Endothelial cell of umbilical vein (primary cell): Measurements from ENCODE around the gene TLCD5. TPM values are rescaled to one million over a fixed set of nuclear protein-coding genes. Genes with fewer than 3 reads are reported as not detected.

Experiments used
- BruUV-seq: library from RNA; stranded (reverse); fragments of 400-500 nt; replicated peaks from 2 replicates; lab custom pipeline; 2021; lab: Mats Ljungman, UMichigan
- CTCF ChIA-PET: fragments of 300-600, 350-600 bp; sonication (Branson Sonifier 250); formaldehyde crosslinking; loops from one replicate; lab custom pipeline; 2021; ENCODE audit warnings: antibody characterized with exemption, inconsistent platforms; lab: Charles Lee
- POLR2A ChIA-PET: fragments of 300-600, 350-600 bp; sonication (Branson Sonifier 250); formaldehyde crosslinking; loops from one replicate; lab custom pipeline; 2021; ENCODE audit warnings: antibody characterized with exemption, inconsistent platforms; lab: Charles Lee
- DNase-seq: peaks from one replicate; pipeline ENCODE4 v3.0.0-alpha.2; 2011; ENCODE audit warnings: low read depth, low spot score
- FAIRE-seq: peaks from 2 replicates; lab custom pipeline; 2011; peaks lifted over from hg19 to GRCh38; lab: Jason Lieb, UNC
- H2AFZ ChIP-seq: 2 replicates; pipeline ENCODE4 v1.6.0; 2012; ENCODE audit warnings: low read depth, low read length, control low read depth, inconsistent platforms
- H3K27ac ChIP-seq: 2 replicates; pipeline ENCODE4 v1.5.1; 2011; ENCODE audit warnings: low read depth, mild to moderate bottlenecking, control low read depth, low read length, moderate library complexity; ENCODE audit not compliant: insufficient read depth
- H3K27me3 ChIP-seq, 2 experiments: 2 replicates each; pipeline versions ENCODE4 v1.6.0 to v1.6.1; 2011; ENCODE audit warnings: low read length in 2 of 2, mixed read lengths in 1 of 2; ENCODE audit not compliant: control insufficient read depth in 2 of 2, insufficient read depth in 2 of 2
- H3K36me3 ChIP-seq, 2 experiments: 2 replicates in 1 of 2; 3 replicates in 1 of 2; pipeline ENCODE4 v1.5.1; 2011; ENCODE audit warnings: low read length in 2 of 2, mild to moderate bottlenecking in 1 of 2, moderate library complexity in 1 of 2; ENCODE audit not compliant: control insufficient read depth in 2 of 2, insufficient read depth in 2 of 2; ENCODE audit errors: extremely low read depth in 1 of 2
- H3K4me1 ChIP-seq: 3 replicates; pipeline ENCODE4 v1.5.1; 2011; ENCODE audit warnings: mild to moderate bottlenecking, low read length; ENCODE audit not compliant: control insufficient read depth, insufficient read depth; ENCODE audit errors: extremely low read depth
- H3K4me2 ChIP-seq: 2 replicates; pipeline ENCODE4 v1.6.1; 2011; ENCODE audit warnings: low read length, control low read depth, mixed read lengths; ENCODE audit not compliant: insufficient read depth
- H3K4me3 ChIP-seq, 3 experiments: fragments of 200-600 bp in 1 of 3; sonication (generic), shearing (Covaris generic) in 1 of 3; replicated peaks in 1 of 3; 2 replicates each; pipeline ENCODE4 v1.5.1; 2011 to 2016; ENCODE audit warnings: control low read depth in 3 of 3, low read length in 3 of 3, mild to moderate bottlenecking in 2 of 3, inconsistent platforms in 1 of 3, low read depth in 1 of 3, moderate library complexity in 1 of 3; ENCODE audit not compliant: insufficient read depth in 1 of 3
- H3K79me2 ChIP-seq: 2 replicates; pipeline ENCODE4 v1.6.0; 2012; ENCODE audit warnings: low read length, inconsistent platforms; ENCODE audit not compliant: control insufficient read depth, insufficient read depth
- H3K9ac ChIP-seq: replicated peaks from 2 replicates; pipeline ENCODE3; 2011; ENCODE audit warnings: low read length, control low read depth; ENCODE audit not compliant: insufficient read depth; ENCODE audit errors: extremely low read depth
- H3K9me1 ChIP-seq: replicated peaks from 3 replicates; pipeline ENCODE4 v1.6.0; 2011; ENCODE audit warnings: mild to moderate bottlenecking, low read length; ENCODE audit not compliant: control insufficient read depth, insufficient read depth; ENCODE audit errors: extremely low read depth
- H3K9me3 ChIP-seq: replicated peaks from 2 replicates; pipeline ENCODE4 v1.5.1; 2012; ENCODE audit warnings: low read length, inconsistent platforms; ENCODE audit not compliant: control insufficient read depth, insufficient read depth
- H4K20me1 ChIP-seq: replicated peaks from 2 replicates; pipeline ENCODE3; 2011; ENCODE audit warnings: mild to moderate bottlenecking, low read length; ENCODE audit not compliant: control insufficient read depth, insufficient read depth; ENCODE audit errors: extremely low read depth
- EZH2 ChIP-seq: IDR thresholded peaks from 2 replicates; pipeline ENCODE4 v1.6.1; 2012; ENCODE audit warnings: borderline replicate concordance, low read depth, mild to moderate bottlenecking, moderate library complexity, low read length, inconsistent platforms; ENCODE audit not compliant: severe bottlenecking
- FOS ChIP-seq: IDR thresholded peaks from 2 replicates; pipeline ENCODE4 v1.6.1; 2011; ENCODE audit warnings: mild to moderate bottlenecking, low read length, moderate library complexity, borderline replicate concordance; ENCODE audit not compliant: insufficient read depth
- GATA2 ChIP-seq: IDR thresholded peaks from 2 replicates; pipeline ENCODE4 v1.7.0; 2011; ENCODE audit warnings: low read depth, mild to moderate bottlenecking, moderate library complexity, mixed read lengths, low read length; ENCODE audit not compliant: insufficient read length, insufficient read depth
- JUN ChIP-seq: IDR thresholded peaks from 2 replicates; pipeline ENCODE4 v1.6.1; 2011; ENCODE audit warnings: borderline replicate concordance, low read depth; ENCODE audit not compliant: insufficient read length, insufficient read depth
- MYC ChIP-seq: IDR thresholded peaks from one replicate; pipeline ENCODE4 v1.6.1; 2011; ENCODE audit warnings: mild to moderate bottlenecking, low read depth, low read length
- POLR2A ChIP-seq: IDR thresholded peaks from 2 replicates; pipeline ENCODE4 v1.6.1; 2012; ENCODE audit warnings: low read depth, mild to moderate bottlenecking, control low read depth, low read length
- POLR2AphosphoS5 ChIP-seq: IDR thresholded peaks from 2 replicates; pipeline ENCODE4 v1.6.1; 2012; ENCODE audit warnings: low read depth, mild to moderate bottlenecking, control low read depth, low read length, moderate library complexity; ENCODE audit not compliant: insufficient read depth
- dilution Hi-C: fragments of 300-500 bp; cut with MboI; formaldehyde crosslinking; loops from one replicate; pipeline ENCODE4 v1.15.0; 2019; ENCODE audit warnings: low sequenced_read_pairs; ENCODE audit not compliant: extremely low pct_ligation_motif_present
- intact Hi-C: fragments of 100-400 bp; cut with micrococcal nuclease; formaldehyde crosslinking; loops from one replicate; pipeline ENCODE4 v1.10.0; 2022
- polyA plus RNA-seq, 4 experiments: library from polyadenylated mRNA; depleted of rRNA in 3 of 4; stranded (reverse) in 3 of 4; unstranded in 1 of 4; fragments of >200 nt; gene quantifications; 2 replicates each; pipeline versions ENCODE4 v1.2.1 to v1.2.3, GENCODE V29; 2011 to 2012; ENCODE audit warnings: missing spikeins in 1 of 4
- total RNA-seq: library from RNA; stranded (reverse); gene quantifications from 2 replicates; pipeline ENCODE4 v1.2.3, GENCODE V29; 2021
- TF ChIP-seq, protein P1 (sequence below), 2 donors: IDR thresholded peaks; 1 replicate in 1 of 2; 2 replicates in 1 of 2; pipeline ENCODE4 v1.5.1; 2011; ENCODE audit warnings: low read length in 2 of 2, mild to moderate bottlenecking in 2 of 2, moderate library complexity in 2 of 2, control low read depth in 1 of 2, inconsistent platforms in 1 of 2, low read depth in 1 of 2; ENCODE audit not compliant: insufficient read depth in 1 of 2; ENCODE audit errors: extremely low read depth in 1 of 2
- TF ChIP-seq, protein P2 (sequence below): IDR thresholded peaks from 2 replicates; pipeline ENCODE4 v1.6.1; 2011; ENCODE audit not compliant: insufficient read depth, insufficient read length

The TLCD5 gene
- total and polyA plus RNA-seq, 2 donors (not counting 3 experiments of a cell fraction or from before 2014, with no cell fraction given): 6.3 to 9.7 TPM

DNA sequence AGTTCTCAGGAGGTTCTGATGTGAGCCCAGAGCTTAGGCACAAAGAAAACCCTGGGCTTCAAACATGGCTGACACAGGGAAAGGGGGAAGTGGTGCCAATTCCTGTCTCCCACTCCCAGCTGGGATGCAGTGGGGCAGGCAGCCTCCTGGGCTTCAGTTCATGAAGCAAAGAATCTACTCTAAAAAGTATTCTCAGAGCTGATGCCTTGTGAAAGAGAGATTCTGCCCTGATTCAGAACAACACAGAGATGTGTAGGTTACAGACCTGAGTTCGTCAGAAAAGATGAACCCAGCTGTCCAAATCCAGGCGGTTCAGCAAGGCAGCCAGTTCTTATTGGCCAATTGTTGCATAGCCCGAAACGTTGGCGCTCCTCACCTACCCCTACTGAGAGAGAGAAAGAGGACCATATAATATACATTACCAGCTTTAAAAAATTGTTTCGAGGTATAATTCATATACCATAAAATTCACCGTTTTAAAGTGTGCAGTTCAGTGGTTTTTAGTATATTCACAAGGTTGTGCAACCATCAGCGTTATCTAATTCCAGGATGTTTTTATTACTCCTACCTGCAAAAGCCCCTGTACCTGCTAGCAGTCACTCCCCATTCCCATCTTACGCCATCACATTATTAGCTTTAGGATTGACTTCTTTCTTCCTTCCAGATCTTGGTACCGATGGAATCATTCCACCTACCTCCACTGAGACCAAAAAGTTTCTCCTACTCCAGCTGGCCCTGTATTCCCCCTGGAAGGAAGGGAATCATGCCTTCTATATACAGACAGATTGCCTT lies 7.2 kb upstream of the TLCD5 start:
- Histone ChIP-seq H3K27ac (no peak overlapping the region), H3K4me3 (no peak overlapping the region), H2AFZ (no peak overlapping the region), H3K36me3 (no peaks in the 10 kb centered on the region), H3K4me2 (no peak overlapping the region), H3K9me1 (no peaks in the 10 kb centered on the region), H3K9ac (no peak overlapping the region), H3K4me1 (no peaks in the 10 kb centered on the region), H4K20me1 (no peaks in the 10 kb centered on the region), H3K27me3 (peaks cover 21 to 24% of the 10 kb centered on the region in 2 experiments), H3K79me2 (no peaks in the 10 kb centered on the region), H3K9me3 (no peaks in the 10 kb centered on the region)
- ChIA-PET POLR2A (no interaction called here), CTCF (interaction anchor here (0.7 to 2.5 kb wide), 4 partner anchors 10 to 18 kb away, joined by 3 to 15 read pairs (median 4); no protein-coding TSS in a partner anchor)
- BruUV-seq: no TSS peak
- TF ChIP-seq, protein P1, sequence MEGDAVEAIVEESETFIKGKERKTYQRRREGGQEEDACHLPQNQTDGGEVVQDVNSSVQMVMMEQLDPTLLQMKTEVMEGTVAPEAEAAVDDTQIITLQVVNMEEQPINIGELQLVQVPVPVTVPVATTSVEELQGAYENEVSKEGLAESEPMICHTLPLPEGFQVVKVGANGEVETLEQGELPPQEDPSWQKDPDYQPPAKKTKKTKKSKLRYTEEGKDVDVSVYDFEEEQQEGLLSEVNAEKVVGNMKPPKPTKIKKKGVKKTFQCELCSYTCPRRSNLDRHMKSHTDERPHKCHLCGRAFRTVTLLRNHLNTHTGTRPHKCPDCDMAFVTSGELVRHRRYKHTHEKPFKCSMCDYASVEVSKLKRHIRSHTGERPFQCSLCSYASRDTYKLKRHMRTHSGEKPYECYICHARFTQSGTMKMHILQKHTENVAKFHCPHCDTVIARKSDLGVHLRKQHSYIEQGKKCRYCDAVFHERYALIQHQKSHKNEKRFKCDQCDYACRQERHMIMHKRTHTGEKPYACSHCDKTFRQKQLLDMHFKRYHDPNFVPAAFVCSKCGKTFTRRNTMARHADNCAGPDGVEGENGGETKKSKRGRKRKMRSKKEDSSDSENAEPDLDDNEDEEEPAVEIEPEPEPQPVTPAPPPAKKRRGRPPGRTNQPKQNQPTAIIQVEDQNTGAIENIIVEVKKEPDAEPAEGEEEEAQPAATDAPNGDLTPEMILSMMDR (IDR thresholded peaks at IDR 0.05; ENCODE audit: extremely low read depth in 1 of 2, insufficient read depth in 1 of 2, low read depth in 1 of 2, low read length in 2 of 2): no peak
- no peak for TF ChIP-seq FOS
- TF ChIP-seq GATA2: no peak
- TF ChIP-seq POLR2AphosphoS5: no peak
- TF ChIP-seq, protein P2, sequence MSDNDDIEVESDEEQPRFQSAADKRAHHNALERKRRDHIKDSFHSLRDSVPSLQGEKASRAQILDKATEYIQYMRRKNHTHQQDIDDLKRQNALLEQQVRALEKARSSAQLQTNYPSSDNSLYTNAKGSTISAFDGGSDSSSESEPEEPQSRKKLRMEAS: no peak
- TF ChIP-seq EZH2: no peak
- no peak for TF ChIP-seq JUN
- no peak for TF ChIP-seq MYC
- TF ChIP-seq POLR2A: no peak
- DNase-seq (no peak), FAIRE-seq (no peak)
- dilution Hi-C loops: no loop called here
- intact Hi-C loops: no loop called here
